Loucy (cell line): ENCODE data around the gene TBC1D2.

Source experiments
- EZH2phosphoT487 ChIP-seq: fragments of 200-600 bp; IDR thresholded peaks from 2 replicates; pipeline ENCODE4 v1.6.1; 2018; ENCODE audit warnings: antibody characterized with exemption, mild to moderate bottlenecking, moderate library complexity, borderline replicate concordance
- TF ChIP-seq, protein P1 (sequence below): fragments of 200-600 bp; sonication (generic); conservative IDR thresholded peaks from 2 replicates; pipeline ENCODE4 v1.5.1; 2014; ENCODE audit warnings: mild to moderate bottlenecking, antibody characterized with exemption, low read length

DNA sequence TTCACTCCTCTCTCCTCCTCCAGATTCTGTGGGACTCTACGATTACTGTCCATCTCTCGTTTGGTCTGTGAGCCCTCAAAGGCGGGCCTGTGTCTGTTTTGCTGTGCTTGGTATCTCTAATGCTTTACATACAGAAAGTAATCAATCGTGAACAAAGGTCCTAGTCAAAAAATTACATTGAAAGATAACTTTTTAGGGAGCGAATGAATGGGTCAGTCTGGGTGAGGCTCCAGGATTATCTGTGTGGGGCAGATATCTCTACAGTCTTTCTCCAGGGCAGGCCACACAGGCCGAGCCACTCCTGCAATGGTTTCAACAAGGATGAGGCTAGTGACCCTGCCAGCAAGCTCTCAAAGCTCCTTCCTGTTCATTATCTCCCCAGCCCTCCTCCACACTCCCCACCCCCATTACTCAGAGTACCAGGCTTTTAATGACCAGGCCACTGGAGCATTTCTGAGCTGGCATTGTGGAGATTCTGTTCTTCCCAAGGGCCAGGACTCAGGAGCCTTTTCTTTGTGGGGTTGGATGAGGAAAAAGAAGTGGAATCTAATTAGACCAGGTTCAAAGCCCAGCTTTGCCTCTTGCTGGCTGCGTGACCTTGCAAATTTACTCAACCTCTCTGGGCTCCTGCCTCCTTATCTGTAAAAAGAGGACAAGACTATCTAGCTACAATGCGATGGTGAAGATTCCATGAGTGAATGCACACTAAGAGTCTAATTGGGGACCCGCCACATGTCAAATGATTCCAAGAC, 73.2 kb downstream of the TBC1D2 start:
- TF ChIP-seq, protein P1, sequence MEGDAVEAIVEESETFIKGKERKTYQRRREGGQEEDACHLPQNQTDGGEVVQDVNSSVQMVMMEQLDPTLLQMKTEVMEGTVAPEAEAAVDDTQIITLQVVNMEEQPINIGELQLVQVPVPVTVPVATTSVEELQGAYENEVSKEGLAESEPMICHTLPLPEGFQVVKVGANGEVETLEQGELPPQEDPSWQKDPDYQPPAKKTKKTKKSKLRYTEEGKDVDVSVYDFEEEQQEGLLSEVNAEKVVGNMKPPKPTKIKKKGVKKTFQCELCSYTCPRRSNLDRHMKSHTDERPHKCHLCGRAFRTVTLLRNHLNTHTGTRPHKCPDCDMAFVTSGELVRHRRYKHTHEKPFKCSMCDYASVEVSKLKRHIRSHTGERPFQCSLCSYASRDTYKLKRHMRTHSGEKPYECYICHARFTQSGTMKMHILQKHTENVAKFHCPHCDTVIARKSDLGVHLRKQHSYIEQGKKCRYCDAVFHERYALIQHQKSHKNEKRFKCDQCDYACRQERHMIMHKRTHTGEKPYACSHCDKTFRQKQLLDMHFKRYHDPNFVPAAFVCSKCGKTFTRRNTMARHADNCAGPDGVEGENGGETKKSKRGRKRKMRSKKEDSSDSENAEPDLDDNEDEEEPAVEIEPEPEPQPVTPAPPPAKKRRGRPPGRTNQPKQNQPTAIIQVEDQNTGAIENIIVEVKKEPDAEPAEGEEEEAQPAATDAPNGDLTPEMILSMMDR = no peak
- no peak for TF ChIP-seq EZH2phosphoT487
